Activated CD4-positive, alpha-beta T cell treated with anti-CD3 and anti-CD28 coated beads for 36 hours (primary cell): Measurements from ENCODE around the gene PLXNC1. TPM values are rescaled to one million over a fixed set of nuclear protein-coding genes. Genes with fewer than 3 reads are reported as not detected.

Experiments used
- ATAC-seq: fragments of 200-7000 bp; cut with Tn5 transposase; one replicate; pipeline ENCODE4 v1.10.0; 2021; ENCODE audit warnings: mild to moderate bottlenecking, moderate library complexity
- CTCF ChIA-PET: fragments of 350-600 bp; sonication (Branson Sonifier 250); formaldehyde crosslinking; loops from one replicate; lab custom pipeline; 2021; ENCODE audit warnings: antibody characterized with exemption; lab: Charles Lee
- POLR2A ChIA-PET: fragments of 350-600 bp; sonication (Branson Sonifier 250); formaldehyde crosslinking; loops from one replicate; lab custom pipeline; 2021; ENCODE audit warnings: antibody characterized with exemption, inconsistent platforms; lab: Charles Lee
- DNase-seq: peaks from one replicate; pipeline ENCODE4 v3.0.0-alpha.2; 2020
- H3K27ac Mint-ChIP-seq: one replicate; pipeline ENCODE4 v1.8.0; 2021; ENCODE audit warnings: mixed read lengths
- H3K27me3 Mint-ChIP-seq: one replicate; pipeline ENCODE4 v1.8.0; 2021; ENCODE audit warnings: mixed read lengths
- H3K36me3 Mint-ChIP-seq: one replicate; pipeline ENCODE4 v1.8.0; 2021; ENCODE audit warnings: low read depth, mixed read lengths
- H3K4me1 Mint-ChIP-seq: one replicate; pipeline ENCODE4 v1.8.0; 2021; ENCODE audit warnings: mixed read lengths
- H3K4me3 Mint-ChIP-seq: one replicate; pipeline ENCODE4 v1.8.0; 2021; ENCODE audit warnings: mild to moderate bottlenecking, moderate library complexity, mixed read lengths
- H3K9me3 Mint-ChIP-seq: one replicate; pipeline ENCODE4 v1.8.0; 2021; ENCODE audit warnings: low read depth, mixed read lengths
- intact Hi-C, 2 experiments: fragments of 100-400 bp; cut with DNase I in 1 of 2; cut with micrococcal nuclease in 1 of 2; formaldehyde crosslinking; loops; one replicate each; pipeline versions ENCODE4 v1.14.2 to v1.15.1; 2022 to 2024; cut with DNase I, micrococcal nuclease
- total RNA-seq, 2 experiments: library from RNA; stranded (reverse); gene quantifications; one replicate each; pipeline ENCODE4 v1.2.3, GENCODE V29; 2021

Gene PLXNC1
- total RNA-seq, 2 experiments from 2014 or later = 5.3 TPM

DNA sequence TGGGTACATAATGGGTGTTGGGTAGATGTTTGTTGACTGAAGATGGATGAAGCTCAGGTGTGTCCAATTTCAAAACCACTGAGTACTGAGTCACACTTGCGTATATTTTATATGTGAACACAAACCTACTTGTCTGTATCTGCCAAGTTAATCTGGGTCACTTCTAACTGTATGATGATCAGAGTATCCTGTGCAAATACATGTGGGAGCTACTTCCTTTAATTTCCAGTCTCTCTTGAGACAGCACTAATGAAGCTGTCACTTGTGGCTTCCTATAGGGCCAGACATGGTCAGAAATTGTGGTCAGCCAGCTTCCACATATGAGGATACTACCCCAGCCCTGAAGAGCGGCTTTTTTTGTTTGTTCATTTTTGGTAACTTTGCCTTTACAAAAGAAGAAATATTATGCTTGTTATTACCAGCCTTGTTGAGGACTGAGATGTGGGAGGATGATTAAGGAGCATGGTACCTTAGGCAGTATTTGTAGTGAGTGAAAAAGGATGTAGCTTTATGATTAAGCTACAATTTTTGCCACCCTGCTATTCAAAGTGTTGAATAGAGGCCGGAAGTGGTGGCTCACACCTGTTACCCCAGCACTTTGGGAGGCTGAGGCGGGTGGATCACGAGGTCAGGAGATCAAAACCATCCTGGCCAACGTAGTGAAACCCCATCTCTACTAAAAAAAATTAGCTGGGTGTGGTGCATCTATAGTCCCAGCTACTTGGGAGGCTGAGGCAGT is 32.4 kb downstream of the PLXNC1 start:
- ChIA-PET POLR2A (interaction anchor here (0.5 kb wide), 1 partner anchor 90 kb away, joined by 4 read pairs; no protein-coding TSS in a partner anchor), CTCF (interaction anchor here (0.5 to 0.6 kb wide), 3 partner anchors 156 to 793 kb away, joined by 3 to 4 read pairs (median 3); no protein-coding TSS in a partner anchor)
- ATAC-seq (peak; percentile 23), DNase-seq (no peak)
- H3K36me3 Mint-ChIP-seq = peaks cover 10% of the 10 kb centered on the region
- peaks cover 5% of the 10 kb centered on the region for H3K9me3 Mint-ChIP-seq
- H3K27me3 Mint-ChIP-seq = no peaks in the 10 kb centered on the region
- intact Hi-C loops = no loop called here
- H3K27ac Mint-ChIP-seq = no peak overlapping the region
- H3K4me3 Mint-ChIP-seq = no peak overlapping the region
- peaks cover 6% of the 10 kb centered on the region for H3K4me1 Mint-ChIP-seq

DNA sequence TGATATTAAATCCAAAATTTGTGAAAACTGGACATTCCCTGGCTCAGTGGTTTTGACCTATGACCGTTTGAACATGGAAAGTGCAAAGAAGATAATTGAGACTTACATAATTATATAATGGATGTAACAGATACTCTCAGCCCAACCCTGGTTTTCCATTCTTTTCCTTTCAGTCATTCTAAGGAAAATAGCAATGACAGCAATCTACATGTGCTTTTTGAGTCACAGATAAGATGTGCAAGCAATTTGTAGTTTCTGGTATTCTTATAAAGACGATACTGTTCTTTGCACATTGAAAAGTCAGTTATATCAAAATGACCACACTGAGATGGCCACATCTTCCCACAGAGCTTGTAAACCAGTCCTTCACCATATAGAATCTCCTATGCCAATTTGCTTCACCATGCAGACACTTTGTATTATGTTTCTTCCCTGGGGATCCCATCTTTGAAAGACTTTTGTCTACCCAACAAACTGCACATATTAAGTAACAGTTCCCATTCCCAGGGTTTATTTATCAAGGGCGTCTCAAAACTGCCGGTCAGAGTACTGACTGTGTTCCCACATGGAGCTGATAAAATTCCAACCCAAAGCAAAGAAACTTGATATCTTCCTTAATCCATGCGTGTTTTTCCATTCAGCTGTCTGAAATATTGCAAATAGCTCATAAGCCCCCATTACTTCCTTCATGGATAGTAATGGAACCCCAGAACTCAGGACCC is 34.8 kb downstream of the PLXNC1 start:
- ChIA-PET CTCF (no interaction called here), POLR2A (no interaction called here)
- ATAC-seq (no peak), DNase-seq (no peak)
- H3K27ac Mint-ChIP-seq = no peak overlapping the region
- peaks cover 3% of the 10 kb centered on the region for H3K9me3 Mint-ChIP-seq
- H3K27me3 Mint-ChIP-seq = no peaks in the 10 kb centered on the region
- H3K4me3 Mint-ChIP-seq = no peak overlapping the region
- H3K36me3 Mint-ChIP-seq = peaks cover 3% of the 10 kb centered on the region
- intact Hi-C loops = no loop called here
- H3K4me1 Mint-ChIP-seq = no peaks in the 10 kb centered on the region

- H3K4me1 Mint-ChIP-seq = no peaks in the 10 kb centered on the region
- no peak for DNase-seq
- H3K4me3 Mint-ChIP-seq = no peak overlapping the region
- no peaks in the 10 kb centered on the region for H3K9me3 Mint-ChIP-seq
- ChIA-PET POLR2A (no interaction called here), CTCF (no interaction called here)
- no peaks in the 10 kb centered on the region for H3K27me3 Mint-ChIP-seq
- H3K27ac Mint-ChIP-seq = no peak overlapping the region
- intact Hi-C loops = no loop called here
- no peaks in the 10 kb centered on the region for H3K36me3 Mint-ChIP-seq
- ATAC-seq = no peak
Measured at GRCh38 chr12:94183708-94184379, 35.5 kb downstream of the PLXNC1 start.

DNA sequence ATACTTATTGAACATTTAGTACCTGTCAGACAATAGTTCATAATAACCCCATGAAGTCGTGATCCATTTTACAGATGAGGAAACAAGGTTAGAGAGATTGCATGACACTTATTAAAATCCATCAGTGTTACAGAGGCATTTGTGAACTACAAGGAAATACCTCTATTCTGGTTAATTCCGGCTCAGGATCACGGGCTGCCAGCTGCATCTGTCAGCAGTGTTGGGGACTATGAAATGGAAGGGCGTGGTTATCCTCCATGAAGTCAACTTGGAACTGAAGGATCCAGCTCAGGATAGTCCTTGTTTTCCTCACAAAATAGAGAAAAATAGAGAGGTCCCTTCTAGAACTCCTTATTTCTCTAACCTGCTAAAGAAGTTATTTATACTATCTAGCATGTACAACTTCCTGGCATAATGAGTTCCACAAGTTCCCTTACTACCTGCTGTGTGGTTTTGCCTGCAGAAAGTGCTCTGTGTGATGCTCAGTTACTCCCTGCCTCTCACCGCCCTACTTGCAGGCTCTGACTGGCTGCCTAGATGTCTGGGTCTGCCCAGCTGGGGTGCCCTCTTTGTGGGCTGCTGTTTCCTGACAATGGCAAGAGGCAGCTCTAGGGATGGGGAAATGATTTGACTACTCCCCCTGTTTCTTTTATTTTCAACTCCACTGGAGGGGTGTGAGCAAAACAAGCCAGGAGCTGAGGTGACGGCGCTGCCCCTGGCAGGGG is 36.8 kb downstream of the PLXNC1 start:
- Mint-ChIP-seq H3K4me3 (no peak overlapping the region), H3K36me3 (no peaks in the 10 kb centered on the region), H3K4me1 (no peaks in the 10 kb centered on the region), H3K9me3 (no peaks in the 10 kb centered on the region), H3K27me3 (no peaks in the 10 kb centered on the region), H3K27ac (no peak overlapping the region)
- POLR2A ChIA-PET = no interaction called here
- CTCF ChIA-PET = interaction anchor here (0.5 kb wide), 1 partner anchor 1355 kb away, joined by 3 read pairs; no protein-coding TSS in a partner anchor
- DNase-seq (no peak), ATAC-seq (peak; percentile 30)
- intact Hi-C loops = no loop called here

DNA sequence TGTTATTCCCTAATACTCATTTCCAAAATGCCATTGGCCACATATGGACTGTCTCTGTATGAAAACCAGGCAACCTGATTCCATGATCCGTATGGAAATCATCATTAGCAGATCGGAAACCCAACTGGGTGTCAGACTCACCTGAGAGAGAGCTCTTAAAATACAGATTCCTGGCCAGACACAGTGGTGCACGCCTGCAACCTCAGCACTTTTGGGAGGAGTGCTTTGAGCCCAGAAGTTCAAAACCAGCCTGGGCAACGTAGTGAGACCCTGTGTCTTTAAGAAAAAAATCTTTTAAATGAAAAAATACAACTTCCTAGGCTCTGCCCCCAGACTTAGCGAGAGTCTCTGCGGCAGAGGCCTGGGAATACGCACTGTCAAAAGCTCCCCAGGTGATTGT is 37.4 kb downstream of the PLXNC1 start:
- Mint-ChIP-seq H3K36me3 (peaks cover 4% of the 10 kb centered on the region), H3K4me3 (no peak overlapping the region), H3K27me3 (no peaks in the 10 kb centered on the region), H3K27ac (no peak overlapping the region), H3K9me3 (peaks cover 3% of the 10 kb centered on the region), H3K4me1 (peaks cover 2% of the 10 kb centered on the region)
- ATAC-seq (no peak), DNase-seq (no peak)
- intact Hi-C loops = no loop called here
- CTCF ChIA-PET = interaction anchor here (0.6 kb wide), 1 partner anchor 1122 kb away, joined by 3 read pairs; no protein-coding TSS in a partner anchor
- POLR2A ChIA-PET = no interaction called here

DNA sequence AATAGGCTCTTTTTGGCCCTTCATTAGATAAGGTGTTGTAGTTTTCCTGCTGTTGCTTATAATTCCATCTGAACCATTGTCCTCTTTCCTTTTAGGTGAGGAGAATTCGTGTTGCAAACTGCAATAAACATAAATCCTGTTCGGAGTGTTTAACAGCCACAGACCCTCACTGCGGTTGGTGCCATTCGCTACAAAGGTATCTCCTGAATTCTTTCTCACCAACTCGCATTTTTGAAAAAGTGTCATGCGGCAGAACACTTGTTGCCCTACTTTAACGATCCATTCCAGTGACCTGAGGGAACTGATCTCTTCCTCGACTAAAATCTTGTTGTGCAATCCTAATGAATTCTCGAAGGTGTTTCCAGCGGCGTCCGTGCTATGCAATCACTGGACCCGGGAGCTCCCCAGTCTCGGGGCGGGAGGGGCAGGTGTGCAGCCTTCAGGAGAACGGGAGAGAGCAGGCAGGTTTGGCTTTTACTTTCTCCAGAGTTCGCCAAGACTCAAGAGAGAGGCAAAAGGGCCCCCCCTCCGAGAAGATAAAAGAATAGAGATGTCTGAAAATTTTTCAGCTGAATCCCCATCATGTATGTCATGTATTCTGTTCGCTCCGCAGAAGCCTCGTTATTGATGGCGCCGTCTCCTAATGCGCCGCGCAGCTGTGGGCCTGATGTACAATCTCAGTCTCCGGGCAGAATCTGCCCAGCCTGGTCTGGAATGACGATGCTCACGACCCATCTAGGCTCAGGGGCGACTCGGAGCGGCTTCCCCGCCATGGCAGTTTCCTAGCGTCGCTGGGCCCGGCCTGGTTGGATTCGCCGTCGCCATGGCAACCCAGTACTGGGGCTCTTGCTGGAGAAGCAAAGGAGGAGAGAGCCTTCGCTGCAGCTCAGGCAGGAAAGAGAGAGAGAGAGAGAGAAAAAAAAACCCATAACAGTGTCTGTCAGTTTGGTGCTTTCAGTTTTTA is 38.2 kb downstream of the PLXNC1 start:
- Mint-ChIP-seq H3K27me3 (no peaks in the 10 kb centered on the region), H3K27ac (no peak overlapping the region), H3K9me3 (peaks cover 5% of the 10 kb centered on the region), H3K4me1 (peaks cover 4% of the 10 kb centered on the region), H3K36me3 (peaks cover 5% of the 10 kb centered on the region), H3K4me3 (no peak overlapping the region)
- DNase-seq = no peak
- intact Hi-C loops = no loop called here
- CTCF ChIA-PET = interaction anchor here (0.6 kb wide), 2 partner anchors 93 to 1123 kb away, joined by 3 to 5 read pairs; no protein-coding TSS in a partner anchor
- ATAC-seq = no peak
- POLR2A ChIA-PET = no interaction called here

DNA sequence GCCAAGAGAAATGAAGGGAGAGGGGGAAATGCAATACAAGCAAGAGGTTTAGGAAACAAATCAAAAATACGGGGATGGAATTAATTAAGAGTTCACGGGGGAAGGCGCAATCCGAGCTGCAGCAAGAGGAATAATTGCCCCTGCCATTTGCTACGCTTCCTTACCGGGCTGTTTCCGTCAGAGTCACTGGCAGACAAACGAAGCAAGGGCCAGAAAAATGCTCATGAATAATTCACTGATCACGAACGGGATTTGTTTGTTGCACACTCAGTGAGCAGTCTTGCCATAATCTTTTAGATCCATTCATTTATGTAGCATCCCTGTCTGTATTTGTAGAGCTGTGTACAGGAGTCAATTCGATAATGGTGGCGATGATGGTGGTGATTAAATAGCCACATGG is 39.0 kb downstream of the PLXNC1 start:
- no peak for ATAC-seq
- no peak for DNase-seq
- Mint-ChIP-seq H3K27ac (no peak overlapping the region), H3K4me3 (no peak overlapping the region), H3K4me1 (peaks cover 4% of the 10 kb centered on the region), H3K9me3 (peaks cover 5% of the 10 kb centered on the region), H3K27me3 (no peaks in the 10 kb centered on the region), H3K36me3 (peaks cover 8% of the 10 kb centered on the region)
- ChIA-PET POLR2A (no interaction called here), CTCF (no interaction called here)
- intact Hi-C loops = no loop called here

GRCh38 chr12:94190623-94191022 is 42.2 kb downstream of the PLXNC1 start:
- POLR2A ChIA-PET = no interaction called here
- CTCF ChIA-PET = interaction anchor here (1.1 kb wide), 1 partner anchor 15 kb away, joined by 4 read pairs; no protein-coding TSS in a partner anchor

GRCh38 chr12:94191023-94191422 is 42.6 kb downstream of the PLXNC1 start:
- DNase-seq (no peak), ATAC-seq (peak; percentile 33)
- peaks cover 16% of the 10 kb centered on the region for H3K36me3 Mint-ChIP-seq
- ChIA-PET CTCF (interaction anchor here (1.1 kb wide), 1 partner anchor 14 kb away, joined by 4 read pairs; no protein-coding TSS in a partner anchor), POLR2A (no interaction called here)
- no peak overlapping the region for H3K27ac Mint-ChIP-seq
- H3K4me1 Mint-ChIP-seq = peaks cover 4% of the 10 kb centered on the region
- no peak overlapping the region for H3K4me3 Mint-ChIP-seq
- H3K9me3 Mint-ChIP-seq = peaks cover 7% of the 10 kb centered on the region
- intact Hi-C loops = no loop called here
- no peaks in the 10 kb centered on the region for H3K27me3 Mint-ChIP-seq

More at GRCh38 chr12:94190623-94191022, 42.2 kb downstream of the PLXNC1 start:
- DNase-seq (no peak), ATAC-seq (no peak)
- no peak overlapping the region for H3K4me3 Mint-ChIP-seq
- peaks cover 7% of the 10 kb centered on the region for H3K9me3 Mint-ChIP-seq
- no peak overlapping the region for H3K27ac Mint-ChIP-seq
- H3K4me1 Mint-ChIP-seq = peaks cover 4% of the 10 kb centered on the region
- no peaks in the 10 kb centered on the region for H3K27me3 Mint-ChIP-seq
- H3K36me3 Mint-ChIP-seq = peaks cover 16% of the 10 kb centered on the region
- intact Hi-C loops = no loop called here

- DNase-seq (no peak), ATAC-seq (no peak)
- ChIA-PET POLR2A (no interaction called here), CTCF (interaction anchor here (0.8 to 1.1 kb wide), 2 partner anchors 14 to 1225 kb away, joined by 3 to 4 read pairs; no protein-coding TSS in a partner anchor)
- H3K27me3 Mint-ChIP-seq = no peaks in the 10 kb centered on the region
- H3K4me3 Mint-ChIP-seq = no peak overlapping the region
- H3K36me3 Mint-ChIP-seq = peaks cover 16% of the 10 kb centered on the region
- peaks cover 4% of the 10 kb centered on the region for H3K4me1 Mint-ChIP-seq
- H3K27ac Mint-ChIP-seq = no peak overlapping the region
- intact Hi-C loops = no loop called here
- H3K9me3 Mint-ChIP-seq = peaks cover 7% of the 10 kb centered on the region
Measured at GRCh38 chr12:94191811-94192210, 43.4 kb downstream of the PLXNC1 start.
